ENCODE data around the gene CCDC39. TPM values are rescaled to one million over a fixed set of nuclear protein-coding genes. Genes with fewer than 3 reads are reported as not detected.

CCDC39 gene
- polyA plus RNA-seq (not detected in 3 replicates), polyA minus RNA-seq (not detected in 3 replicates)
- not detected for polyA plus RNA-seq (2011; ENCODE audit: low read depth)
- polyA plus RNA-seq (2011; cell fraction: cytosol; rRNA removed): not detected in 2 replicates
- not detected in 2 replicates for polyA plus RNA-seq (2011; cell fraction: nucleus; rRNA removed)
- polyA plus RNA-seq (2012; ENCODE audit: low replicate concordance): not detected in 2 replicates
- polyA minus RNA-seq (2011; cell fraction: cytosol; rRNA and poly(A)+ RNA removed): not detected
- polyA minus RNA-seq (2011; cell fraction: nucleus; rRNA and poly(A)+ RNA removed): not detected in 2 replicates

- Histone ChIP-seq H3K4me3 (ENCODE audit: control insufficient read depth in 2 of 3, extremely low read depth in 1 of 3, insufficient read depth in 2 of 3, low read depth in 1 of 3, low read length in 3 of 3) (peak within 1 kb of the TSS; percentile 30 to 78 (median 47)), H3K9ac (ENCODE audit: control insufficient read depth, extremely low read depth, insufficient read depth, low read length) (peak within 1 kb of the TSS; percentile 57), H3K36me3 (ENCODE audit: control insufficient read depth in 2 of 2, extremely low read depth in 1 of 2, insufficient read depth in 2 of 2, low read length in 2 of 2) (no peaks in the 10 kb centered on the region), H3K9me1 (ENCODE audit: control insufficient read depth, extremely low read depth, insufficient read depth, low read length) (no peaks in the 10 kb centered on the region), H3K27ac (ENCODE audit: control insufficient read depth, insufficient read depth, low read length) (peak within 1 kb of the TSS; percentile 19), H3K4me2 (ENCODE audit: control insufficient read depth, extremely low read depth, insufficient read depth, low read depth, low read length) (peak within 1 kb of the TSS; percentile 73), H2AFZ (ENCODE audit: control insufficient read depth, low read length) (peak within 1 kb of the TSS; percentile 93), H3K4me1 (ENCODE audit: control insufficient read depth, extremely low read depth, insufficient read depth, low read length) (peaks cover 5% of the 10 kb centered on the region), H3K27me3 (ENCODE audit: control insufficient read depth, extremely low read depth, insufficient read depth, low read length) (no peaks in the 10 kb centered on the region), H4K20me1 (ENCODE audit: control insufficient read depth, extremely low read depth, insufficient read depth, low read length) (no peaks in the 10 kb centered on the region), H3K9me3 (ENCODE audit: control insufficient read depth, low read depth, low read length) (no peaks in the 10 kb centered on the region), H3K79me2 (ENCODE audit: control insufficient read depth, insufficient read depth, low read length) (no peaks in the 10 kb centered on the region)
- dilution Hi-C loops (cut with MboI; ENCODE audit: extremely low pct_ligation_motif_present, low sequenced_read_pairs): no loop called here
- DNase-seq (ENCODE audit: low read depth, low spot score) (peak; percentile 35), FAIRE-seq (peak; percentile 68)
- TF ChIP-seq CTCF (optimal IDR thresholded peaks at IDR 0.05 in 1 of 3, IDR thresholded peaks at IDR 0.05 in 1 of 3, conservative IDR thresholded peaks at IDR 0.05 in 1 of 3; ENCODE audit: extremely low read depth in 1 of 3, insufficient read depth in 2 of 3, low read length in 3 of 3) (no peak), EZH2 (IDR thresholded peaks at IDR 0.05; ENCODE audit: low read length) (no peak)
Observed at GRCh38 chr3:180679178-180680096, at the start of gene CCDC39. Gene CCDC39, minus strand, starts transcription at chr3:180679489. Its CDS starts 109 bp downstream, at chr3:180679380.

- H3K9ac ChIP-seq (ENCODE audit: control insufficient read depth, extremely low read depth, insufficient read depth, low read length): no peak overlapping the region
- TF ChIP-seq EZH2 (IDR thresholded peaks at IDR 0.05; ENCODE audit: low read length) (no peak), CTCF (optimal IDR thresholded peaks at IDR 0.05 in 1 of 3, IDR thresholded peaks at IDR 0.05 in 1 of 3, conservative IDR thresholded peaks at IDR 0.05 in 1 of 3; ENCODE audit: extremely low read depth in 1 of 3, insufficient read depth in 2 of 3, low read length in 3 of 3) (no peak)
- no peaks in the 10 kb centered on the region for H4K20me1 ChIP-seq (ENCODE audit: control insufficient read depth, extremely low read depth, insufficient read depth, low read length)
- no peaks in the 10 kb centered on the region for H3K9me1 ChIP-seq (ENCODE audit: control insufficient read depth, extremely low read depth, insufficient read depth, low read length)
- DNase-seq (ENCODE audit: low read depth, low spot score) (no peak), FAIRE-seq (no peak)
- no peak overlapping the region for H3K27ac ChIP-seq (ENCODE audit: control insufficient read depth, insufficient read depth, low read length)
- H3K36me3 ChIP-seq (ENCODE audit: control insufficient read depth in 2 of 2, extremely low read depth in 1 of 2, insufficient read depth in 2 of 2, low read length in 2 of 2): no peaks in the 10 kb centered on the region
- H3K4me1 ChIP-seq (ENCODE audit: control insufficient read depth, extremely low read depth, insufficient read depth, low read length): no peaks in the 10 kb centered on the region
- no peaks in the 10 kb centered on the region for H3K79me2 ChIP-seq (ENCODE audit: control insufficient read depth, insufficient read depth, low read length)
- no peaks in the 10 kb centered on the region for H3K27me3 ChIP-seq (ENCODE audit: control insufficient read depth, extremely low read depth, insufficient read depth, low read length)
- H3K4me2 ChIP-seq (ENCODE audit: control insufficient read depth, extremely low read depth, insufficient read depth, low read depth, low read length): no peak overlapping the region
- H3K9me3 ChIP-seq (ENCODE audit: control insufficient read depth, low read depth, low read length): no peaks in the 10 kb centered on the region
- H2AFZ ChIP-seq (ENCODE audit: control insufficient read depth, low read length): no peak overlapping the region
- dilution Hi-C loops (cut with MboI; ENCODE audit: extremely low pct_ligation_motif_present, low sequenced_read_pairs): no loop called here
- H3K4me3 ChIP-seq (ENCODE audit: control insufficient read depth in 2 of 3, extremely low read depth in 1 of 3, insufficient read depth in 2 of 3, low read depth in 1 of 3, low read length in 3 of 3): no peak overlapping the region
Observed at GRCh38 chr3:180720012-180720411, 40.7 kb upstream of the CCDC39 start.

Data from keratinocyte (primary cell).